PFSK-1 (cell line): Measurements from ENCODE around the gene RALGPS2.

Experiments used
- FOXP2 ChIP-seq: optimal IDR thresholded peaks from 2 replicates; pipeline ENCODE3; 2011; ENCODE audit warnings: borderline replicate concordance, control low read depth, inconsistent platforms; ENCODE audit not compliant: insufficient read depth; ENCODE audit errors: extremely low read length, extremely low read depth
- POLR2AphosphoS5 ChIP-seq: IDR thresholded peaks from 2 replicates; pipeline ENCODE4 v1.6.1; 2012; ENCODE audit warnings: low read depth, mild to moderate bottlenecking, control low read depth, low read length, moderate library complexity
- SIN3A ChIP-seq: IDR thresholded peaks from 2 replicates; pipeline ENCODE4 v1.6.1; 2012; ENCODE audit warnings: mild to moderate bottlenecking, low read length, moderate library complexity, borderline replicate concordance; ENCODE audit not compliant: insufficient read depth
- TAF1 ChIP-seq: IDR thresholded peaks from 2 replicates; pipeline ENCODE4 v1.6.1; 2012; ENCODE audit warnings: low read length, control low read depth, borderline replicate concordance; ENCODE audit not compliant: insufficient read depth
- TF ChIP-seq, protein P1 (sequence below), 2 experiments: IDR thresholded peaks; 2 replicates each; pipeline versions ENCODE4 v1.6.1 to v1.8.0; 2011 to 2012; ENCODE audit warnings: low read depth in 2 of 2, low read length in 2 of 2, control low read depth in 1 of 2, inconsistent platforms in 1 of 2, mild to moderate bottlenecking in 1 of 2, moderate library complexity in 1 of 2; ENCODE audit not compliant: insufficient read depth in 1 of 2

The RALGPS2 gene

DNA sequence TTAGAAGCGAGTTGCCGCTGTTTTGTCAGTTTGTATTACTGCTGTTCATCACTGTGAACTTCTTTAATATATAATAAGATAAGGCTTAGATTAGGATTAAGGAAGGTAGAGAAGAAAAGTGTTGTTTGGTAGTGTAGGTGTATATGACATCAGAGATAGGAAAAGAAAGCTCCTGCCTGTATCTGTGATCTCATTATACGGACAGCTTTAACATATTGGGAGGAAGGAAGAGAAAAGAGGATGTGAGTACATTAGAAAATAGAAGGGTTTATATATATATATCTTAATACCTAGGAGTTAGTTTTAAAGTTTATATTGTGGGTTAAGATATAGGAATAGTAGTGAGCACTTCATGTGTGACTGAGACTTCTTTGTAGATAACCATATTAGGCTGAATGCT is 71.0 kb downstream of the RALGPS2 start:
- TF ChIP-seq FOXP2 (no peak), TAF1 (no peak), SIN3A (no peak), POLR2AphosphoS5 (no peak)
- TF ChIP-seq, protein P1, sequence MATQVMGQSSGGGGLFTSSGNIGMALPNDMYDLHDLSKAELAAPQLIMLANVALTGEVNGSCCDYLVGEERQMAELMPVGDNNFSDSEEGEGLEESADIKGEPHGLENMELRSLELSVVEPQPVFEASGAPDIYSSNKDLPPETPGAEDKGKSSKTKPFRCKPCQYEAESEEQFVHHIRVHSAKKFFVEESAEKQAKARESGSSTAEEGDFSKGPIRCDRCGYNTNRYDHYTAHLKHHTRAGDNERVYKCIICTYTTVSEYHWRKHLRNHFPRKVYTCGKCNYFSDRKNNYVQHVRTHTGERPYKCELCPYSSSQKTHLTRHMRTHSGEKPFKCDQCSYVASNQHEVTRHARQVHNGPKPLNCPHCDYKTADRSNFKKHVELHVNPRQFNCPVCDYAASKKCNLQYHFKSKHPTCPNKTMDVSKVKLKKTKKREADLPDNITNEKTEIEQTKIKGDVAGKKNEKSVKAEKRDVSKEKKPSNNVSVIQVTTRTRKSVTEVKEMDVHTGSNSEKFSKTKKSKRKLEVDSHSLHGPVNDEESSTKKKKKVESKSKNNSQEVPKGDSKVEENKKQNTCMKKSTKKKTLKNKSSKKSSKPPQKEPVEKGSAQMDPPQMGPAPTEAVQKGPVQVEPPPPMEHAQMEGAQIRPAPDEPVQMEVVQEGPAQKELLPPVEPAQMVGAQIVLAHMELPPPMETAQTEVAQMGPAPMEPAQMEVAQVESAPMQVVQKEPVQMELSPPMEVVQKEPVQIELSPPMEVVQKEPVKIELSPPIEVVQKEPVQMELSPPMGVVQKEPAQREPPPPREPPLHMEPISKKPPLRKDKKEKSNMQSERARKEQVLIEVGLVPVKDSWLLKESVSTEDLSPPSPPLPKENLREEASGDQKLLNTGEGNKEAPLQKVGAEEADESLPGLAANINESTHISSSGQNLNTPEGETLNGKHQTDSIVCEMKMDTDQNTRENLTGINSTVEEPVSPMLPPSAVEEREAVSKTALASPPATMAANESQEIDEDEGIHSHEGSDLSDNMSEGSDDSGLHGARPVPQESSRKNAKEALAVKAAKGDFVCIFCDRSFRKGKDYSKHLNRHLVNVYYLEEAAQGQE (IDR thresholded peaks at IDR 0.05; ENCODE audit: insufficient read depth in 1 of 2, low read depth in 2 of 2, low read length in 2 of 2): no peak

- no peak for TF ChIP-seq POLR2AphosphoS5
- TF ChIP-seq TAF1: no peak
- no peak for TF ChIP-seq FOXP2
- TF ChIP-seq, protein P1 (IDR thresholded peaks at IDR 0.05; ENCODE audit: insufficient read depth in 1 of 2, low read depth in 2 of 2, low read length in 2 of 2): no peak
- no peak for TF ChIP-seq SIN3A
These were observed 72.5 kb downstream of the RALGPS2 start for GRCh38 chr1:178797590-178797989.

DNA sequence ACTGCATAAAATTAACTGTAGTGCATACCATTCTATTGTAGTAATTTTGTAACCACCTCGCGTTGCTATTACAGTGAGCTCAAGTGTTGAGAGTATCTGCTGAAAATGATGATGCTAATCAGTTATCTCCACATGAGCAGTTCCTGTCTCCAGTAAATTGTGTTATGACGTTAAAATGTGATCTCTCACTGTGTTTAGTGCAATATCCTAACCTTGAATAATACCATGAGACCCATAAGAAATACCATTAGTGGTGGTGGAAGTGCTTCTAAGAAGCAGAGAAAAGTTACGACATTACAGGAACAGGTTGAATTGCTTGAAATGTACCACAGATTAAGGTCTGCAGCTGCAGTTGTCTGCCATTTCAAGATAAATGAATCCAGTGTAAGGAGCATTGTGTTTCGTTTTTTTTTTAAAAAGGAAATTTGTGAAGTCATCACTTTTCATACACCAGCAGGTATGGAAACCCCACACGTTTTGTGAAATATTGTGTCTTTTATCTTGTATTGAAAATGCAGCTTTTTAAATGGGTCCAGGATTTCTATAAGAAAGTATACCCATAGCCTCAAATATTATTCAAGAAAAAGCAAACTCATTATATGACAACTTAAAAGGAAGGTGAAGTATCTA is 73.3 kb downstream of the RALGPS2 start:
- TF ChIP-seq SIN3A: no peak
- TF ChIP-seq POLR2AphosphoS5: no peak

GRCh38 chr1:178802873-178803272 is 77.8 kb downstream of the RALGPS2 start:
- TF ChIP-seq POLR2AphosphoS5 (no peak), SIN3A (no peak), FOXP2 (no peak), TAF1 (no peak)
- TF ChIP-seq, protein P1 (IDR thresholded peaks at IDR 0.05; ENCODE audit: insufficient read depth in 1 of 2, low read depth in 2 of 2, low read length in 2 of 2): no peak

GRCh38 chr1:178806665-178807300 is 81.7 kb downstream of the RALGPS2 start:
- TF ChIP-seq TAF1 (no peak), FOXP2 (no peak), POLR2AphosphoS5 (no peak), SIN3A (no peak)
- TF ChIP-seq, protein P1 (IDR thresholded peaks at IDR 0.05; ENCODE audit: insufficient read depth in 1 of 2, low read depth in 2 of 2, low read length in 2 of 2): no peak
